Cardiac fibroblast (primary cell): ENCODE results near the gene GAP43.

Experiments
- DNase-seq, 2 donors: peaks; one replicate each; pipeline versions ENCODE4 v3.0.0 to v3.0.0-alpha.2; 2010; ENCODE audit warnings: low read depth in 2 of 2
- H3K4me3 ChIP-seq, 2 donors: replicated peaks in 1 of 2; 1 replicate in 1 of 2; 2 replicates in 1 of 2; pipeline ENCODE4 v1.5.1; 2011; ENCODE audit warnings: low read depth in 2 of 2, low read length in 2 of 2, mild to moderate bottlenecking in 2 of 2, moderate library complexity in 1 of 2
- TF ChIP-seq, protein P1 (sequence below): IDR thresholded peaks from one replicate; pipeline ENCODE4 v1.5.1; 2011; ENCODE audit warnings: low read depth, mild to moderate bottlenecking, low read length, inconsistent platforms

The GAP43 gene

DNA sequence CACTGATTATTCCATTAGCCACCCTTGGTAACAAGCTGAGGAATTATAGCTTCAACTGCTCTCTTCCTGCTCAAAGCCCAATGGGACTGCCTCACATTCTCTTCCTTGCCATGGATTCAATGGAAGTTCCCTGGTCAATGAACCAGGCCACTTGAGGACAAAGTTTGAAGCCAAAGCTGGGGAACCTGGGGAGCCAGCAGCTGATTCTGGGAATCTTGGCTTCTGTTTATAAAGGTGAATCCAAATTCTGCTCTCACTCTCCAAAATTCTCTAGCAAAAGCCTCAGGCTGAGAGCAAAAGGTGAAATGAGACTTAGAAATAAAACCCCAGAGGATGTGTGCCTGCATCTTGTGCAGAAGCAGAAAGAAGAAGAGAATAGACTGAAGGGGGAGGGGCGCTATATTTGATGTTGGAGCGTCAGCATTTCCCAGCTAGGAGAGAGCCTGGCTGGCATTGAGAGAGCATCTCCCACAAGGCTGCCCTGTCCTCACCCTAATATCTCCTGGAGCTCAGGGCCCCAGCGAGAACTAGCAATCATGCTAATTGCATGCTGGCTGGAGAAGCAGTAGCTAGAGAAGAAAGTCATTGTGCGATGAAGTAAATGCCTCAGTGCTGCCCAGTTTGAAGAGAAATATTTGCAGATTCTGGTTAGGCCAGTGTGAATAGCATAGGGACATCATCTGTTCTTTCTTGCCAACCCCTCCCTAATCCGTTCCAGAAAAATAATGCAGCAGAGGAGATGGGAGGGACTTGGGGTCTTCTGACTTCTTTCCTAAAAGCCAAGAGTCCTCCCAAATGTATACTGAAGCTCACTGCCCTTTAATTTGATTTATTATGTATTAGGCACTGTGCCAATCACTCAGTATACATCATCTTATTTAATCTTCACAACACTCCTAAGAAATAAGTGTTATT lies 34.9 kb upstream of the GAP43 start:
- DNase-seq, result no peak
- TF ChIP-seq, protein P1, sequence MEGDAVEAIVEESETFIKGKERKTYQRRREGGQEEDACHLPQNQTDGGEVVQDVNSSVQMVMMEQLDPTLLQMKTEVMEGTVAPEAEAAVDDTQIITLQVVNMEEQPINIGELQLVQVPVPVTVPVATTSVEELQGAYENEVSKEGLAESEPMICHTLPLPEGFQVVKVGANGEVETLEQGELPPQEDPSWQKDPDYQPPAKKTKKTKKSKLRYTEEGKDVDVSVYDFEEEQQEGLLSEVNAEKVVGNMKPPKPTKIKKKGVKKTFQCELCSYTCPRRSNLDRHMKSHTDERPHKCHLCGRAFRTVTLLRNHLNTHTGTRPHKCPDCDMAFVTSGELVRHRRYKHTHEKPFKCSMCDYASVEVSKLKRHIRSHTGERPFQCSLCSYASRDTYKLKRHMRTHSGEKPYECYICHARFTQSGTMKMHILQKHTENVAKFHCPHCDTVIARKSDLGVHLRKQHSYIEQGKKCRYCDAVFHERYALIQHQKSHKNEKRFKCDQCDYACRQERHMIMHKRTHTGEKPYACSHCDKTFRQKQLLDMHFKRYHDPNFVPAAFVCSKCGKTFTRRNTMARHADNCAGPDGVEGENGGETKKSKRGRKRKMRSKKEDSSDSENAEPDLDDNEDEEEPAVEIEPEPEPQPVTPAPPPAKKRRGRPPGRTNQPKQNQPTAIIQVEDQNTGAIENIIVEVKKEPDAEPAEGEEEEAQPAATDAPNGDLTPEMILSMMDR, result no peak
- H3K4me3 ChIP-seq, result no peak overlapping the region

DNA sequence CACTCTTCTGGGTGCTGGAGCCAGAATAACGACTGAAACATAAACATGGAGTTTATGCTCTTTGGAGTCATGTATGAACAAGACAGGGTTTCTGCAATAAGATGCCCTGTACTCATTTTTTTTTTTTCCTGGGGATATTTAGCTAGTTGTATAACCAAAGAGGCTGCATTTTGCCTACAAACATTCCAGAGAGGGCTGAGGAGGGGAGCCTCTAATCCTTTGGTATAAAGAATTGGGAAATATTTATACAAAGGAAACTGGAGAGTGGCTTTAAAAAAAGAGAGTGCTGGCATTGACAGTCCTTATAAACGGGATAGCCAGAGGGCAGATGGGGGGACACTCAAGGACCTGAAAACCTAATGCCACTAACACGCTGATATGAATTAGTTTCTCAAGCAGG lies 32.4 kb upstream of the GAP43 start:
- no peak for DNase-seq
- H3K4me3 ChIP-seq, result no peak overlapping the region
- TF ChIP-seq, protein P1, result no peak

DNA sequence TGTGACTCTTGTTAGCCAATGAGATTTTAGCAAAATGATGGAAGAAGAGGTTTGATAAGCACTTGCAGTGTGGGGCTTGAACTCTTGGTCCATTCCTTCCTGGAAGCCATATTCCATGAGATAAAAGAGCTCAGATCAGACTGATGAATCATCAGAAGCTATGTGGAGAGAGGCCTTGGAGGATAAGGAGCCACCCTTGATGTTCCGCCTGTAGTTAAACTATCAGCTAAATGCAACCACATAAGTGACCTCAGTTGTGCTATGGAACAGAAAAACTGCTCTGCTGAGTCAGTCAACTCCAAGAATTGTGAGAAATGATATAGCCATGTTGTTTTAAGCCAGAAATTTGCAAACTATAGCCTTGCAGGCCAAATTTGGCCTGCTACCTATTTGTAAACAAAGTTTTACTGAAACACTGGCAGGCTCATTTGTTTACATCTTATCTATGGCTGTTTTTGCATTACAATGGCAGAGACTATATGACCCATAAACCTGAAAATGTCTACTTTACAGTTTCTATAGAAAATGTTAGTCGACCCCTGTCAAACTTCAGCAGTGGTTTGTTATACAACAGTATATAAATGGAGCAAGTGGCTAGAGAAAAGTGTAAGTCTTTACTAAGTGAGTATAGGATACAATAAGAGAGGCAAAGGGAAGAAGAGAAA lies 27.6 kb upstream of the GAP43 start:
- TF ChIP-seq, protein P1, result no peak
- DNase-seq, result peak in 1 of 2 donors; percentile 3

DNA sequence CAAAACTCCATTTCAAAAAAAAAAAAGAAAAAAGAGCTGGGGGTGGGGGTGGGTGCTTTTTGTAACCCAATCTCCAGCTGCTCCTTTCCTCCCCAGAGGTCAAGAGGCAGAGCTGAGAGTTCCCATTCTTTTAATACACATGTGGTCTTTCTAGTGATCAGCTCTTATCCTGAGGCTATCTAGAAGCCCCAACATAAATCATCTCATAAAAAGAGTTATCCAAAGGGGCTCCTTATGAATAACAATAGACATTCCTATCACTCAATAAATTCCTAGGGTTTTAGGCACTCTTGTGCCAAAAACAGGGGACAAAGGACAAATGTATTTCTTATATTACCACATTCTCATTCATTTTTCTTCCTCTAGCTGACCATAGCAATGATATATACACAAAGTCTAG lies 25.1 kb upstream of the GAP43 start:
- no peak for DNase-seq
- TF ChIP-seq, protein P1, result no peak
- no peak overlapping the region for H3K4me3 ChIP-seq

More for the DNA sequence above, 27.6 kb upstream of the GAP43 start:
- no peak overlapping the region for H3K4me3 ChIP-seq

DNA sequence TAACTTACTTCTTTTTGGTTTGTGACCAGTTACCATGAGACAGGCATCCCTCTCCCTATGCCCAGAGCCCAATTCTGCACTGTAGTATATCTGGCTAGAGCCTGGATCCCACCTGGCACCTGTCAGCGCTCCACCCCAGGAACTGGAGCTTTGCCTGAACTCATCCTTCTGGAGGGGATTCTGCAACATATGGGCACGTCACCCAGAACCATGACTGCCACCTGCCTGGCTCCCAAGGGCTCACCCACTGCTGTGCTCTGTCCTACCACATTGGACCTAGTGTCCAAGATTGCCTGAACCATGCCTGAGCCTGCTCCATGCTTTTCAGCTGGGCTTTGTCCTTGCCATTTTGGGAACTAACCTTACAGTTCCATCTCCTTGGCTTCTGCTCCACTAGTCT lies 21.1 kb upstream of the GAP43 start:
- no peak overlapping the region for H3K4me3 ChIP-seq
- TF ChIP-seq, protein P1, result no peak
- no peak for DNase-seq

DNA sequence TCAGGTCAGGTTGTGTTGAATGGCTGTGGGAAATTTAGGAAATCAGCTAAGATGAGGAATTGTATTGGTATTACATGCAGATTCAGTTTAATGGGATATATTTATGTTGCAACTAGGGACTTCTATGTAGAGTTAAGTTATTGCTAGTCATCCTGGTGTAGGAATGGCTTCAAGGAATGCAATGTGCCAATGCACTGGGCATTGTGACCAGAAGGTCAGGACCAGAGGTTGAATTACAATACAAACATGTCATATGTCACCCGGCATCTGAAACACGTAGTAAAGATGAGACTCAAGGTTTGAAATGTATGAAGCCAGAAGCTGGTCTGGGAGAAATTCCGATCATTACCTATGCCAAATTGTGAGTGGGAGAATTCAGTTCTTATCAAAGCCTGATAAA lies 11.7 kb upstream of the GAP43 start:
- H3K4me3 ChIP-seq, result no peak overlapping the region
- TF ChIP-seq, protein P1, result no peak
- no peak for DNase-seq
